AG04450 (cell line): ENCODE measurements around the gene AHCY. TPM values are rescaled to one million over a fixed set of nuclear protein-coding genes. Genes with fewer than 3 reads are reported as not detected.
"Not testable (repeated sequence)": the region's sequence is repeated elsewhere in the genome, so short reads cannot be mapped to it uniquely, and the experiment has no call there.

Experiments used
- CTCF ChIA-PET: fragments of 300-600, 350-600 bp; formaldehyde crosslinking; extraction: SDS; loops from one replicate; lab custom pipeline; 2022; ENCODE audit warnings: antibody characterized with exemption, inconsistent platforms; lab: Charles Lee
- POLR2A ChIA-PET: fragments of 350-600 bp; formaldehyde crosslinking; extraction: SDS; loops from one replicate; lab custom pipeline; 2021; ENCODE audit warnings: antibody characterized with exemption, inconsistent platforms; lab: Yijun Ruan, JAX
- DNase-seq: peaks from one replicate; pipeline ENCODE4 v3.0.0-alpha.2; 2011; ENCODE audit warnings: low read depth, low spot score
- H3K27ac ChIP-seq: one replicate; pipeline ENCODE4 v1.5.1; 2012; ENCODE audit warnings: low read depth, low read length, control low read depth
- H3K27me3 ChIP-seq: one replicate; pipeline ENCODE4 v1.6.0; 2012; ENCODE audit warnings: low read length; ENCODE audit not compliant: control insufficient read depth, insufficient read depth
- H3K4me3 ChIP-seq: 2 replicates; pipeline ENCODE4 v1.5.1; 2011; ENCODE audit warnings: mild to moderate bottlenecking, low read depth, low read length, control low read depth
- H3K9me3 ChIP-seq: 2 replicates; pipeline ENCODE4 v1.5.1; 2012; ENCODE audit warnings: low read length; ENCODE audit not compliant: control insufficient read depth, insufficient read depth
- CTCF ChIP-seq: IDR thresholded peaks from 2 replicates; pipeline ENCODE4 v1.5.1; 2011; ENCODE audit warnings: low read depth, low read length, control low read depth, inconsistent platforms
- polyA minus RNA-seq: library from RNA; depleted of rRNA, polyadenylated mRNA; stranded (reverse); fragments of >200 nt; gene quantifications from 2 replicates; pipeline ENCODE4 v1.2.3, GENCODE V29; 2011; rRNA and poly(A)+ RNA removed
- polyA plus RNA-seq: library from polyadenylated mRNA; depleted of rRNA; stranded (reverse); fragments of >200 nt; gene quantifications from 2 replicates; pipeline ENCODE4 v1.2.3, GENCODE V29; 2011; rRNA removed

AHCY gene
- polyA plus RNA-seq (101 and 121 TPM in 2 replicates), polyA minus RNA-seq (143 and 202 TPM in 2 replicates)

DNA sequence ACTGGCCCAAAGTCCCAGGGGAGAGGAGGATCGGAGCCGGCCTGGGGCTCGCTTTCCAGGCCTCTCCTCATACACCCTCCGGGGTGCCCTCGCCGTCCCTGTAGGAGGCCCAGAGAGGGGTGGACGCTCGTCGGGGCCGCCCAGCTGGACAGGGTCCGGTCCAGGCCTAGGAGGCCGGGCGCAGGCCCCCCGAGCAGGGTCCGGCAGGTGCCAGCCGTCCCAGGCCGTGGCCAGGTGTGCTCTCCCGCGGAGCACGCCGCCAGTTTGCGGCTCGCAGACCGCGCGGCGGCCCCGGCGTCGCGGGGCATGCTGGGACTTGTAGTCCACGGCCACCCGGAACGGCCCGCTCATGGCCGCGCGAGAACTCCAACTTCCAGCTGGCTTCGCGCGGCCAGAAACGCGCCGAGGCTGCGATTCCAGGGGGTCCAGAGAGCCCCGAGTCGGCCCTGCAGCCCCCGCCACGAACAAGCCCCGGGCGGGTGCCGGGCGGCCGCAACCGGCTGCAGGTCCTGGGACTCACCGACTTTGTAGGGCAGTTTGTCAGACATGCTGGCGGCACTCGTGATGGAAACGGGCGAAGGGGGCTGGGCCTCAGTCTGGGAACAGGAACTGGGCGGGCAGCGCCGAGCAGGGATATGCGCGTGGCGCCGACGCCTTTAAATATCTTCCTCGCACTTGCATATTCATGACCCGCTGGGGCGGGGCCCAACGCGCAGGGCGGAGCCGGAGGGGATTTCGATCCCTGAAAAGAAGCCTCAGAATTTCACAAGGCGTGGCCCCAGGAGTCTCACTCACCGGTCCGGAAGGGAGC lies at the start of gene AHCY:
AHCY (minus strand) TSS at position 633 of the 811 bp plus-strand sequence; CDS start at position 548, 85 bp downstream.
- ChIA-PET POLR2A (interaction anchor here (0.6 to 1.0 kb wide), 4 partner anchors 10 to 859 kb away, joined by 3 to 4 read pairs (median 4); partner anchors contain the start of gene ITCH), CTCF (interaction anchor here (0.5 to 5.4 kb wide), 3 partner anchors 10 to 112 kb away, joined by 7 to 30 read pairs (median 7); no protein-coding TSS in a partner anchor)
- Histone ChIP-seq H3K27me3 (no peaks in the 10 kb centered on the region), H3K9me3 (no peaks in the 10 kb centered on the region), H3K27ac (peak within 1 kb of the TSS; percentile 91), H3K4me3 (peak within 1 kb of the TSS; percentile 74)
- TF ChIP-seq CTCF, result no peak
- DNase-seq, result peak; percentile 90

- Histone ChIP-seq H3K4me3 (no peak overlapping the region), H3K27ac (no peak overlapping the region), H3K27me3 (no peaks in the 10 kb centered on the region), H3K9me3 (no peaks in the 10 kb centered on the region)
- no peak for TF ChIP-seq CTCF
- DNase-seq, result no peak
- CTCF ChIA-PET, result interaction anchor here (0.6 to 2.4 kb wide), 2 partner anchors 18 to 38 kb away, joined by 4 to 18 read pairs; no protein-coding TSS in a partner anchor
- POLR2A ChIA-PET, result no interaction called here
These were observed 46.9 kb upstream of the AHCY start for GRCh38 chr20:34350095-34350494.

DNA sequence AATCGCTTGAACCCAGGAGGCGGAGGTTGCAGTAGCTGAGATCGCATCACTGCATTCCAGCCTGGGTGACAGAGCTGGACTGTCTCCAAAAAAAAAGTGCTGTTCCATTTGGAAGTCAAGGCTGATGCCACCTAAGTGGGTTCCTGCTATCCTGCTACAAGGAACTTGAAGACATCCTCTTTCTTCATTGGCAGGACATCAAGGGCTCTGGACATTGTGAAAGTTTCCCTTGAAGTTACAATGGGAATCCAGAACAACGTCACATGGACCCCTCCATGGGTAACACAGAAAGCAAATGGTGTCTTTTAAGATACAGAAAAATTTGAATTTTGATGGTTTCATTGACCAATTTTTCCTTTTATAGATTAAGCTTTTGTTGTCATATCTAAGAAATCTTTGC lies 44.4 kb upstream of the AHCY start:
- no peak for DNase-seq
- POLR2A ChIA-PET, result no interaction called here
- CTCF ChIA-PET, result interaction anchor here (0.7 kb wide), 1 partner anchor 35 kb away, joined by 5 read pairs; no protein-coding TSS in a partner anchor
- H3K4me3 ChIP-seq, result no peak overlapping the region
- H3K27me3 ChIP-seq, result no peaks in the 10 kb centered on the region
- TF ChIP-seq CTCF, result no peak
- no peaks in the 10 kb centered on the region for H3K9me3 ChIP-seq
- no peak overlapping the region for H3K27ac ChIP-seq

DNA sequence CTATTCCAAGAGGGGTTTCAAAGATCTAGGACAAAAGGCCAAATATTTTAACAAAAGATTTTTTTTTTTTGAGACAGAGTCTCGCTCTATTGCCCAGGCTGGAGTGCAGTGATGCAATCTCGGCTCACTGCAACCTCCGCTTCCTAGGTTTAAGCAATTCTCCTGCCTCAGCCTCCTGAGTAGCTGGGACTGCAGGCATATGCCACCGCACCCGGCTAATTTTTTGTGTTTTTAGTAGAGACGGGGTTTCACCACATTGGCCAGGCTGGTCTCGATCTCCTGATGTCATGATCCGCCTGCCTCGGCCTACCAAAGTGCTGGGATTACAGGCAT lies 43.3 kb upstream of the AHCY start:
- not testable (repeated sequence) for DNase-seq, H3K4me3 ChIP-seq, H3K27me3 ChIP-seq, H3K27ac ChIP-seq, H3K9me3 ChIP-seq
- ChIA-PET POLR2A (interaction anchor here (0.6 kb wide), 1 partner anchor 13 kb away, joined by 3 read pairs; no protein-coding TSS in a partner anchor), CTCF (interaction anchor here (0.6 kb wide), 1 partner anchor 38 kb away, joined by 8 read pairs; no protein-coding TSS in a partner anchor)

DNA sequence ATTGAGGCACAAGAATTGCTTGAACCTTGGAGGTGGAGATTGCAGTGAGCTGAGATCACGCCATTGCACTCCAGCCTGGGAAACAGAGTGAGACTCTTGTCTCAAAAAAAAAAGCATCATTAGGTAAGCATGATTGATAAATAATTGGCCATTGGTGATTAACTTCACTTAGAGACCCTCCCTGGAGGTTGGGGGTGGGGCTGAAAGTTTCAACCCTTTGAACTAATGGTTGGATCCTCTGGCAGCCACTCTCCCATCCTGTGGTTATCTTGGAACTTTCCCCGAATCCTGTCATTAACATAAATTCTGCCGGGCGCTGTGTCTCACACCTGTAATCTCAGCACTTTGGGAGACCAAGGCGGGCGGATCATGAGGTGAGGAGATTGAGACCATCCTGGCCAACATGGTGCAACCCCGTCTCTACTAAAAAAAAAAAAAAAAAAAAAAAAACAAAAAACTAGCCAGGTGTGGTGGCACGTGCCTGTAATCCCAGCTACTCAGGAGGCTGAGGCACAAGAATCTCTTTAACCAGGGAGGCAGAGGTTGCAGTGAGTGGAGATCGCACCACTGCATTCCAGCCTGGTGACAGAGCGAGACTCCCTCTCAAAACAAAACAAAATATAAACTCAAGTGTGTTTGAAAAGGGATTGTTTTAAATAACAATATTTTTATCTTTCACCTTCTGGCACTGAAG lies 42.8 kb upstream of the AHCY start:
- H3K4me3 ChIP-seq, H3K27me3 ChIP-seq, CTCF ChIA-PET, DNase-seq, H3K9me3 ChIP-seq, POLR2A ChIA-PET, H3K27ac ChIP-seq: not testable (repeated sequence)
